Heart left ventricle (tissue), 16 donors: ENCODE measurements around the gene AKAIN1. TPM values are rescaled to one million over a fixed set of nuclear protein-coding genes. Genes with fewer than 3 reads are reported as not detected.

ENCODE experiments used
- ATAC-seq, 4 donors: fragments of 200-7000 bp; cut with Tn5 transposase; one replicate each; pipeline ENCODE4 v1.9.1; 2020 to 2022; ENCODE audit warnings: moderate library complexity in 4 of 4, mild to moderate bottlenecking in 3 of 4, moderate number of reproducible peaks in 1 of 4
- DNase-seq, 5 donors: peaks; one replicate each; pipeline ENCODE4 v3.0.0-alpha.2; 2020
- H3K27ac ChIP-seq, 12 donors: fragments of 200-600 bp; sonication (generic) in 4 of 12; one replicate each; pipeline versions ENCODE4 v1.5.0 to v1.8.0; 2016 to 2022; ENCODE audit warnings: mild to moderate bottlenecking in 2 of 12
- H3K27me3 ChIP-seq, 9 donors: fragments of 200-600 bp; sonication (generic) in 2 of 9; one replicate each; pipeline versions ENCODE4 v1.5.1 to v1.8.0; 2016 to 2022; ENCODE audit warnings: mild to moderate bottlenecking in 3 of 9
- H3K36me3 ChIP-seq, 9 donors: fragments of 200-600 bp; sonication (generic) in 2 of 9; one replicate each; pipeline versions ENCODE4 v1.5.0 to v1.8.0; 2018 to 2022; ENCODE audit warnings: mild to moderate bottlenecking in 2 of 9
- H3K4me1 ChIP-seq, 12 donors: fragments of 200-600 bp; sonication (generic) in 4 of 12; one replicate each; pipeline versions ENCODE4 v1.5.0 to v1.8.0; 2016 to 2022; ENCODE audit warnings: mild to moderate bottlenecking in 3 of 12
- H3K4me3 ChIP-seq, 12 donors: fragments of 200-600 bp; sonication (generic) in 4 of 12; one replicate each; pipeline versions ENCODE4 v1.5.0 to v1.8.0; 2017 to 2022; ENCODE audit warnings: mild to moderate bottlenecking in 9 of 12, moderate library complexity in 4 of 12
- H3K9me3 ChIP-seq, 12 donors: fragments of 200-600 bp; sonication (generic) in 4 of 12; one replicate each; pipeline versions ENCODE4 v1.5.0 to v1.8.0; 2016 to 2022; ENCODE audit warnings: mild to moderate bottlenecking in 1 of 12
- POLR2A ChIP-seq, 2 donors: fragments of 450-650 bp; IDR thresholded peaks; one replicate each; pipeline ENCODE4 v1.6.1; 2017; ENCODE audit warnings: antibody characterized with exemption in 2 of 2, mild to moderate bottlenecking in 2 of 2, moderate library complexity in 2 of 2
- WGBS, 4 donors: extraction: QIAGEN DNeasy Blood & Tissue Kit in 2 of 4; methylation state at CpG; one replicate each; pipeline versions ENCODE4 v1.1.5 to v1.1.7; 2013 to 2018; 5-methylcytosine and 5-hydroxymethylcytosine counted together
- intact Hi-C, 10 donors: fragments of 100-400 bp; cut with DNase I; formaldehyde crosslinking; loops; one replicate each; pipeline versions ENCODE4 v1.11.1 to v1.14.2; 2022
- polyA plus RNA-seq, 2 donors: library from polyadenylated mRNA; stranded (reverse); fragments of 200-250 nt; gene quantifications; one replicate each; pipeline ENCODE4 v1.2.3, GENCODE V29; 2013
- total RNA-seq, 9 donors: library from RNA; depleted of rRNA in 2 of 9; stranded (reverse); fragments of >200 nt in 2 of 9; fragmentation: NEBNext Ultra II Directional in 3 of 9; extraction: Animal tissue kit (Norgen Biotek cat#: 25700) in 3 of 9; gene quantifications; one replicate each; pipeline versions ENCODE4 v1.1.0 to v1.2.4, GENCODE V29; 2016 to 2023
- TF ChIP-seq, protein P1 (sequence below), 12 donors: fragments of 200-600 bp; sonication (generic) in 4 of 12; IDR thresholded peaks; one replicate each; pipeline versions ENCODE4 v1.5.0 to v1.8.0; 2018 to 2022; ENCODE audit warnings: antibody characterized with exemption in 12 of 12, mild to moderate bottlenecking in 5 of 12
- donor health status: ischemic (EF 13 %, LVEDD 7.1; RV severe dilation, severe dysfunction).
- donor health status: healthy with polysubstance abuse.
- donor health status: DM: no; HTN: yes; CAD: no.
- donor health status: DM: no; HTN: no; CAD: no.
- donor health status: ischemic (EF 25% LVEDD 6.9; RV normal size, moderate dysfunction).
- donor health status: ischemic (EF 25% LVEDD 5.7; RV mildly dilated, moderate dysfunction).
- donor health status: healthy.
- donor health status: DM: yes; HTN: yes; CAD: no.
- donor health status: ischemic (EF 35%, LVEDD 5.7; RV mildly dilated, moderate dysfunction).
- donor health status: nonischemic (EF 11% LVEDD 7.7; RV severe dilation, severe dysfunction).
- donor health status: DM: yes; HTN: yes; CAD: no.
- donor health status: PGD.
- donor health status: ischemic (EF 29% LVEDD 5.4; RV normal size, mild dysfunction).
- donor health status: nonischemic (EF 23%, LVEDD 6.1; RV moderate dilation, normal function).

Gene AKAIN1
- total and polyA plus RNA-seq, 11 donors: not detected

- Histone ChIP-seq H3K36me3 (no peaks in the 10 kb centered on the region), H3K27me3 (no peaks in the 10 kb centered on the region), H3K27ac (no peak overlapping the region), H3K9me3 (no peaks in the 10 kb centered on the region), H3K4me1 (no peaks in the 10 kb centered on the region), H3K4me3 (no peak overlapping the region)
- DNase-seq (no peak), ATAC-seq (no peak)
- 11 to 21% (median 13%) methylated on average over 2 of the region's 2 CpGs for WGBS, 4 donors
- TF ChIP-seq, protein P1, sequence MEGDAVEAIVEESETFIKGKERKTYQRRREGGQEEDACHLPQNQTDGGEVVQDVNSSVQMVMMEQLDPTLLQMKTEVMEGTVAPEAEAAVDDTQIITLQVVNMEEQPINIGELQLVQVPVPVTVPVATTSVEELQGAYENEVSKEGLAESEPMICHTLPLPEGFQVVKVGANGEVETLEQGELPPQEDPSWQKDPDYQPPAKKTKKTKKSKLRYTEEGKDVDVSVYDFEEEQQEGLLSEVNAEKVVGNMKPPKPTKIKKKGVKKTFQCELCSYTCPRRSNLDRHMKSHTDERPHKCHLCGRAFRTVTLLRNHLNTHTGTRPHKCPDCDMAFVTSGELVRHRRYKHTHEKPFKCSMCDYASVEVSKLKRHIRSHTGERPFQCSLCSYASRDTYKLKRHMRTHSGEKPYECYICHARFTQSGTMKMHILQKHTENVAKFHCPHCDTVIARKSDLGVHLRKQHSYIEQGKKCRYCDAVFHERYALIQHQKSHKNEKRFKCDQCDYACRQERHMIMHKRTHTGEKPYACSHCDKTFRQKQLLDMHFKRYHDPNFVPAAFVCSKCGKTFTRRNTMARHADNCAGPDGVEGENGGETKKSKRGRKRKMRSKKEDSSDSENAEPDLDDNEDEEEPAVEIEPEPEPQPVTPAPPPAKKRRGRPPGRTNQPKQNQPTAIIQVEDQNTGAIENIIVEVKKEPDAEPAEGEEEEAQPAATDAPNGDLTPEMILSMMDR (IDR thresholded peaks at IDR 0.05): no peak
- no peak for TF ChIP-seq POLR2A (IDR thresholded peaks at IDR 0.05)
- intact Hi-C loops: no loop called here
Observed at GRCh38 chr18:5107988-5108387, 89.1 kb downstream of the AKAIN1 start.

- ATAC-seq: no peak
- TF ChIP-seq, protein P1 (IDR thresholded peaks at IDR 0.05): peak in 1 of 12 donors; percentile 16
- no peak for TF ChIP-seq POLR2A (IDR thresholded peaks at IDR 0.05)
- DNase-seq: no peak
- no peak overlapping the region for H3K27ac ChIP-seq
- H3K36me3 ChIP-seq: no peaks in the 10 kb centered on the region
- WGBS, 4 donors: 27 to 46% (median 35%) methylated on average over 1 of the region's 1 CpG
- H3K4me3 ChIP-seq: no peak overlapping the region
- H3K4me1 ChIP-seq: no peaks in the 10 kb centered on the region
- H3K27me3 ChIP-seq: no peaks in the 10 kb centered on the region
- intact Hi-C loops: no loop called here
- H3K9me3 ChIP-seq: no peaks in the 10 kb centered on the region
Observed at GRCh38 chr18:5106730-5107129, 90.3 kb downstream of the AKAIN1 start.

- Histone ChIP-seq H3K4me1 (no peaks in the 10 kb centered on the region), H3K27me3 (no peaks in the 10 kb centered on the region), H3K9me3 (no peaks in the 10 kb centered on the region), H3K4me3 (no peak overlapping the region), H3K36me3 (no peaks in the 10 kb centered on the region), H3K27ac (no peak overlapping the region)
- ATAC-seq (no peak), DNase-seq (no peak)
- no peak for TF ChIP-seq POLR2A (IDR thresholded peaks at IDR 0.05)
- TF ChIP-seq, protein P1 (IDR thresholded peaks at IDR 0.05): no peak
- WGBS, 4 donors: 29 to 50% (median 47%) methylated on average over 3 of the region's 3 CpGs
- intact Hi-C loops: no loop called here
Observed at GRCh38 chr18:5104246-5104645, 92.8 kb downstream of the AKAIN1 start.

DNA sequence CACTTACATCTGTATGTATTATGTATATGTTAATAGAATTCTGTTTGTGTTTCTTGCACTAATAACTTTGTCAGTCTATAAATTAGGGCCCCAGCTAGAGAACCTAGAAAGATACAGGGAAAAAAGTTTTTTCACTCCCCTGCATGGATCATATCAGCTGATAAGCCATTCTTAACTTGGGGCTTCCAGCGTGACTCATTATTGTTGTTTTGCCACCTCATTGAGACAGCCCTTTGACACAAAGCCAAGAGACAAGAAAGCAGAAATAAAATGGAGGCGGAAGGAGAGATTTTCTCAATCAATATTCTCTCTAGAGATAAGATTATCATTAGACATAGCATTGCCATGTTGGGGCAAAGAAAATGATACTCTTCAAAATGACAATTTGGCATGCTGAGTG lies 93.4 kb downstream of the AKAIN1 start:
- TF ChIP-seq, protein P1 (IDR thresholded peaks at IDR 0.05): no peak
- TF ChIP-seq POLR2A (IDR thresholded peaks at IDR 0.05): no peak
- Histone ChIP-seq H3K36me3 (no peaks in the 10 kb centered on the region), H3K27ac (no peak overlapping the region), H3K9me3 (no peaks in the 10 kb centered on the region), H3K27me3 (no peaks in the 10 kb centered on the region), H3K4me1 (no peaks in the 10 kb centered on the region), H3K4me3 (no peak overlapping the region)
- ATAC-seq (no peak), DNase-seq (no peak)
- intact Hi-C loops: no loop called here
- WGBS, 4 donors: 29 to 51% (median 39%) methylated on average over 2 of the region's 2 CpGs
